Type B pancreatic cell (in vitro differentiated cells): Measurements from ENCODE around the gene PDF. TPM values are rescaled to one million over a fixed set of nuclear protein-coding genes. Genes with fewer than 3 reads are reported as not detected.

Source experiments
- DNase-seq: peaks from one replicate; pipeline ENCODE4 v3.0.0; 2021; ENCODE audit warnings: mixed read lengths; ENCODE audit not compliant: unreplicated experiment; ENCODE audit errors: extremely low spot score
- H3K27ac Mint-ChIP-seq: 2 replicates; pipeline ENCODE4 v1.8.0; 2021; ENCODE audit warnings: mild to moderate bottlenecking, mixed read lengths
- H3K27me3 Mint-ChIP-seq: 2 replicates; pipeline ENCODE4 v1.8.0; 2021; ENCODE audit warnings: mixed read lengths
- H3K36me3 Mint-ChIP-seq: 2 replicates; pipeline ENCODE4 v1.8.0; 2021; ENCODE audit warnings: mixed read lengths
- H3K4me1 Mint-ChIP-seq: one replicate; pipeline ENCODE4 v1.8.0; 2021; ENCODE audit warnings: mixed read lengths; ENCODE audit not compliant: unreplicated experiment
- H3K4me3 Mint-ChIP-seq: 2 replicates; pipeline ENCODE4 v1.8.0; 2021; ENCODE audit warnings: mild to moderate bottlenecking, mixed read lengths
- H3K9me3 Mint-ChIP-seq: 2 replicates; pipeline ENCODE4 v1.8.0; 2021; ENCODE audit warnings: mixed read lengths
- total RNA-seq: library from RNA; stranded (reverse); gene quantifications from 2 replicates; pipeline ENCODE4 v1.2.1, GENCODE V29; 2021; ENCODE audit warnings: low replicate concordance
- TF ChIP-seq, protein P1 (sequence below): fragments of 200-600 bp; sonication (generic); conservative IDR thresholded peaks from 2 replicates; pipeline ENCODE4 v1.5.0; 2021; ENCODE audit warnings: antibody characterized with exemption, mild to moderate bottlenecking

Gene PDF
- total RNA-seq, 1 donor from 2014 or later: 14.6 TPM

DNA sequence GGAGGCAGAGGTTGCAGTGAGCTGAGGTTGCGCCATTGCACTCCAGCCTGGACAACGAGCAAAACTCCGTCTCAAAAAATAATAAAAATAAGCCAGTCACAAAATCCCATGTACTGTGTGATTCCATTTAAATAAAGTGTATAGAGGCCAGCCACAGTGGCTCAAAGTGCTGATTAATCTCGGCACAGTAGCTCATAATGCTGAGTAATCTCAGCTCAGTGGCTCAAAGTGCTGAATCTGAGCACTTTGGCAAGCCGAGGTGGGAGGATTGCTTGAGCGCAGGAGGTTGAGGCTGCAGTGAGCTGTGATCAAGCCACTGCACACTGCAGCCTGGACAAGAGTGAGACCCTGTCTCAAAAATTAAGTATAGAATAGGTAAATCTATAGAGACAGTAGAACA is 16.3 kb upstream of the PDF start:
- H3K27me3 Mint-ChIP-seq: no peaks in the 10 kb centered on the region
- H3K27ac Mint-ChIP-seq: no peak overlapping the region

DNA sequence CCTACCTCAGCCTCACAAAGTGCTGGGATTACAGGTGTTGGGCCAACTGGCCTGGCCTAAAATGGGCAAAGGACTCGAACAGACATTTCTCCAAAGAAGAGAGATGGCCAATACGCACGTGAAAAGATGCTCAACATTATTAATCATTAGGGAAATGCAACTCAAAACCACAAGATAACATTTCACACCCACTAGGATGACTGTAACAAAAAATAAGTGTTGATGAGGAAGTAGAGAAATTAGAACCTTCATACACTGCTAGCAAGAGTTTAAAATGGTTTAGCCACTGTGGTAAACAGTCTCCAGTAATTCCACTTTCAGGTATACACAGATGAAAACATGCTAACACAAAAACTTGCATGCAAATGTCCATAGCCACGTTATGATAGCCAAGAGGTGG is 15.5 kb upstream of the PDF start:
- Mint-ChIP-seq H3K4me3 (no peak overlapping the region), H3K27ac (no peak overlapping the region), H3K36me3 (peaks cover 8% of the 10 kb centered on the region), H3K27me3 (no peaks in the 10 kb centered on the region), H3K9me3 (no peaks in the 10 kb centered on the region), H3K4me1 (peaks cover 10% of the 10 kb centered on the region)
- no peak for DNase-seq
- TF ChIP-seq, protein P1, sequence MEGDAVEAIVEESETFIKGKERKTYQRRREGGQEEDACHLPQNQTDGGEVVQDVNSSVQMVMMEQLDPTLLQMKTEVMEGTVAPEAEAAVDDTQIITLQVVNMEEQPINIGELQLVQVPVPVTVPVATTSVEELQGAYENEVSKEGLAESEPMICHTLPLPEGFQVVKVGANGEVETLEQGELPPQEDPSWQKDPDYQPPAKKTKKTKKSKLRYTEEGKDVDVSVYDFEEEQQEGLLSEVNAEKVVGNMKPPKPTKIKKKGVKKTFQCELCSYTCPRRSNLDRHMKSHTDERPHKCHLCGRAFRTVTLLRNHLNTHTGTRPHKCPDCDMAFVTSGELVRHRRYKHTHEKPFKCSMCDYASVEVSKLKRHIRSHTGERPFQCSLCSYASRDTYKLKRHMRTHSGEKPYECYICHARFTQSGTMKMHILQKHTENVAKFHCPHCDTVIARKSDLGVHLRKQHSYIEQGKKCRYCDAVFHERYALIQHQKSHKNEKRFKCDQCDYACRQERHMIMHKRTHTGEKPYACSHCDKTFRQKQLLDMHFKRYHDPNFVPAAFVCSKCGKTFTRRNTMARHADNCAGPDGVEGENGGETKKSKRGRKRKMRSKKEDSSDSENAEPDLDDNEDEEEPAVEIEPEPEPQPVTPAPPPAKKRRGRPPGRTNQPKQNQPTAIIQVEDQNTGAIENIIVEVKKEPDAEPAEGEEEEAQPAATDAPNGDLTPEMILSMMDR: no peak

More for the DNA sequence above, 16.3 kb upstream of the PDF start:
- Mint-ChIP-seq H3K4me1 (peaks cover 9% of the 10 kb centered on the region), H3K36me3 (peaks cover 8% of the 10 kb centered on the region), H3K9me3 (no peaks in the 10 kb centered on the region), H3K4me3 (no peak overlapping the region)
- TF ChIP-seq, protein P1: no peak
- DNase-seq: no peak

DNA sequence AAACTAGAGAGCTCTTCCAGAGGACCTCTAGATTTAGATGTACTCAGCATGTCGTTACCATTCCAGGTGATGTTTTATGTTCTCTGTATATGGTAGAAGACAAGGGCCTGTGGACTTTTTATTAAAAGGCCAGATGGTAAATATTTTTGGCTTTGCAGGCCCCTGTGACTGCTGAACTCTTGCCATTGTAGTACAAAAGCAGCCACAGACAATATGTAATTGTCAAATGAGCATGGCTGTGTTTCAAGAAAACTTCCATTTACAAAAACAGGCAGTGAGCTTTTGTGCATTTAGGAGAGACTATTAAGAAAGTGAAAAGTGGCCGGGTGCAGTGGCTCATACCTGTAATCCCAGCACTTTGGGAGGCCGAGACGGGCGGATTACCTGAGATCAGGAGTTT is 13.8 kb upstream of the PDF start:
- H3K27me3 Mint-ChIP-seq: no peaks in the 10 kb centered on the region
- no peaks in the 10 kb centered on the region for H3K9me3 Mint-ChIP-seq
- TF ChIP-seq, protein P1: no peak
- H3K4me1 Mint-ChIP-seq: peaks cover 18% of the 10 kb centered on the region
- no peak overlapping the region for H3K27ac Mint-ChIP-seq
- no peak overlapping the region for H3K4me3 Mint-ChIP-seq
- peaks cover 17% of the 10 kb centered on the region for H3K36me3 Mint-ChIP-seq
- no peak for DNase-seq

DNA sequence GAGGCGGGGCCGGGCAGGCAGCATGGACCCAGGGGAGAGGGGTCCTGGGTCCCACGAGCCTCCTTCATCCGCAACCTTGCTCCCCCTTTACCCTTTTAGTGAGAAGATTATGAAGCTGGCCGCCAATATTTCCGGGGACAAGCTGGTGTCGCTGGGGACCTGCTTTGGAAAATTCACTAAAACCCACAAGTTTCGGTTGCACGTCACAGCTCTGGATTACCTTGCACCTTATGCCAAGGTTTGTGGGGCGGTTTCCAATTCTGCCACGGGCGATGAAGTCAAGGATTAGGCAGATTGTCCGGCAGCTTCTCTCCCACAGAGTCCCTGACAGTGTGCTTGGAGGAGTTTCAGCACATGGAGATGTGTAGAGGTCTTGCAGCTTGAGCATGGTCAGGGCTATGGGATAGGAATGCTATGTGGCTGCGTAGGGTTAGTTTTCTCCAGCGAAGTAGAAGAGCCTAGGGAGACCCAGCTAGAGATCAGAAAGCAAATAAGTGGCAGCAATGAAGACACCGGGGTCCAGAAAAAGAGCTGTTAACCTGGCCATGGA is 9.8 kb upstream of the PDF start:
- peak overlapping the region; percentile 98 for H3K27ac Mint-ChIP-seq
- H3K4me3 Mint-ChIP-seq: peak overlapping the region; percentile 100
- TF ChIP-seq, protein P1: no peak
- peaks cover 19% of the 10 kb centered on the region for H3K36me3 Mint-ChIP-seq
- H3K9me3 Mint-ChIP-seq: no peaks in the 10 kb centered on the region
- peaks cover 27% of the 10 kb centered on the region for H3K4me1 Mint-ChIP-seq
- no peaks in the 10 kb centered on the region for H3K27me3 Mint-ChIP-seq
- no peak for DNase-seq

DNA sequence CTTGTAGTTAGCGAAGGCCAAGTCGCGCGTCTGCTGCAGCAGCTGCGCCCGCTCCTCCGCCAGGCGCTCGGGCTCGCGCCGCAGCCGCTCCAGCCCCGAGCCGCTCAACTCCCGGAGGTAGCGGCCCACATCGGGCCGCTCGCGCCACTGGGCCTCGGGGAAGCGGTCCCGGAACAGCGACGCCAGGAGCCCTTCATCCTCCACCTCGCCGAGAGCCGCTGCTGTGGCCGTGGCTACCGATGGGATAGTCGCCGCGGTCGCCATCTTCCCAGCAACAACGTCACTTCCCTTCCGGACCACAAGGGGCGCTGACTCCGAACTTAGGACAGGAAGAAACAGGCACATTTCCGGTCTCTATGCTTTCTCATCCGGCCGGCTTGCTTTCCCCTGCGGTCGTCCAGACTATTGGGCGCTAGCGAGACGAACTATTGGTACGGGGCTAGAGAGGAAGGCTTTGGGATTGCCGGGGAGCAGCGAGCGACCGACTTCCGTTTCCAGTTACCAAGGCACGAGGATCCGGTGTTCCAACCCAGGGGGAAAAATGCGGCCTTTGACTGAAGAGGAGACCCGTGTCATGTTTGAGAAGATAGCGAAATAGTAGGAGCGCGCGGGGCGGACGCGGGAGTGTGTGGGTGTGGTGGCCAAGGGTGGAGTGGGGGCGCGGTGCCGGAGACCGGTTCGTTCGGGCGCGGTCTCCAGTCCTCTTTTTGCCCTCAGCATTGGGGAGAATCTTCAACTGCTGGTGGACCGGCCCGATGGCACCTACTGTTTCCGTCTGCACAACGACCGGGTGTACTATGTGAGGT is 9.1 kb upstream of the PDF start, which contains the start of the genes COG8 and NIP7:
Gene COG8, minus strand, starts transcription at position 276 of the 806 bp plus-strand sequence. Its CDS starts 12 bp downstream, at position 264.
Gene NIP7, plus strand, starts transcription at position 484 of the 806 bp plus-strand sequence. Its CDS starts 58 bp downstream, at position 542.
- H3K4me3 Mint-ChIP-seq: peak within 1 kb of the TSS; percentile 100
- peaks cover 27% of the 10 kb centered on the region for H3K4me1 Mint-ChIP-seq
- no peaks in the 10 kb centered on the region for H3K27me3 Mint-ChIP-seq
- peaks cover 19% of the 10 kb centered on the region for H3K36me3 Mint-ChIP-seq
- no peaks in the 10 kb centered on the region for H3K9me3 Mint-ChIP-seq
- DNase-seq: peak; percentile 94
- H3K27ac Mint-ChIP-seq: peak within 1 kb of the TSS; percentile 98
- TF ChIP-seq, protein P1: peak; percentile 93
